GM18508 (cell line): ENCODE measurements around the gene NEIL1.
"Not testable (repeated sequence)": the region's sequence is repeated elsewhere in the genome, so short reads cannot be mapped to it uniquely, and the experiment has no call there.

Experiments used
- ATAC-seq: cut with Tn5 transposase; IDR thresholded peaks from one replicate; pipeline ENCODE4 v1.9.1; 2021; ENCODE audit warnings: moderate number of reproducible peaks; ENCODE audit not compliant: insufficient read depth, unreplicated experiment

Gene NEIL1

GRCh38 chr15:75369897-75370581 is 23.2 kb downstream of the NEIL1 start:
- no peak for ATAC-seq

GRCh38 chr15:75371486-75371885 is 24.6 kb downstream of the NEIL1 start:
- ATAC-seq = no peak

GRCh38 chr15:75371901-75372688 is 25.3 kb downstream of the NEIL1 start:
- ATAC-seq = no peak

GRCh38 chr15:75380773-75381172 is 33.9 kb downstream of the NEIL1 start:
- ATAC-seq = no peak

GRCh38 chr15:75383986-75384385 is 37.1 kb downstream of the NEIL1 start:
- ATAC-seq = not testable (repeated sequence)

- no peak for ATAC-seq
These were observed 43.0 kb downstream of the NEIL1 start for GRCh38 chr15:75389791-75390382.

GRCh38 chr15:75397494-75397893 is 50.7 kb downstream of the NEIL1 start:
- no peak for ATAC-seq

GRCh38 chr15:75403892-75404291 is 57.1 kb downstream of the NEIL1 start:
- ATAC-seq = no peak
